SK-N-SH treated with all-trans-retinoic acid at 6 μM for 48 hours (cell line): ENCODE results near the gene METTL1.

ENCODE experiments used
- ARNTL ChIP-seq: fragments of 450-650 bp; formaldehyde crosslinking; IDR thresholded peaks from 2 replicates; pipeline ENCODE4 v1.5.0; 2020; ENCODE audit warnings: low read depth, mild to moderate bottlenecking, moderate library complexity, borderline replicate concordance
- OSR1 ChIP-seq: fragments of 250-450 bp; sonication (Bioruptor Pico); IDR thresholded peaks from 2 replicates; pipeline ENCODE4 v1.8.0; 2022; ENCODE audit warnings: moderate library complexity, mild to moderate bottlenecking, inconsistent platforms
- PPARA ChIP-seq: fragments of 250-450 bp; sonication (Bioruptor Pico); IDR thresholded peaks from 2 replicates; pipeline ENCODE4 v1.5.0; 2020; ENCODE audit warnings: mild to moderate bottlenecking, borderline replicate concordance
- TF ChIP-seq, protein P1 (sequence below): fragments of 250-450 bp; sonication (Bioruptor Pico); IDR thresholded peaks from 2 replicates; pipeline ENCODE4 v1.8.0; 2020; ENCODE audit warnings: mild to moderate bottlenecking, moderate library complexity, borderline replicate concordance
- TF ChIP-seq, protein P2 (sequence below): fragments of 250-450 bp; sonication (Bioruptor Pico); IDR thresholded peaks from 2 replicates; pipeline ENCODE4 v1.8.0; 2021; ENCODE audit warnings: low read depth, mild to moderate bottlenecking, moderate library complexity, borderline replicate concordance

DNA sequence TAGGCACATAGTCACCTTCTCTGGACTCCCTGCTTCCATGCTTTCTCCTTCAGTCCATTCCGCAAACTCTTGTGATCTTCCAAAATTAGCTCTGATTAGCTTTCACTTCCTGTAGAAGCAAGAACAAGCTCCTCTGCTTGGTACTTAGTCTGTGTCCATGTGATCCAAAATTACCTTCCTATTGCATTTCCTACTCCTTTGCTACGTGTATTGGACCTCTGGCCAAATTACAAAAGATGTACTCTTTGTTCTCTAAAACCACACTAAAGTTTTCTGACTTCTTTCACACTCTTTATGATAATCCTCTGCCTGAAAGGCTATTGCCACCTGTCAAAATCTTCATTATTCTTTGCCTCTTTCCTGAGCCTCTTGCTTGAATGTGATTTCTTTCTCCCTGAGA is 9.9 kb upstream of the METTL1 start:
- TF ChIP-seq, protein P1, sequence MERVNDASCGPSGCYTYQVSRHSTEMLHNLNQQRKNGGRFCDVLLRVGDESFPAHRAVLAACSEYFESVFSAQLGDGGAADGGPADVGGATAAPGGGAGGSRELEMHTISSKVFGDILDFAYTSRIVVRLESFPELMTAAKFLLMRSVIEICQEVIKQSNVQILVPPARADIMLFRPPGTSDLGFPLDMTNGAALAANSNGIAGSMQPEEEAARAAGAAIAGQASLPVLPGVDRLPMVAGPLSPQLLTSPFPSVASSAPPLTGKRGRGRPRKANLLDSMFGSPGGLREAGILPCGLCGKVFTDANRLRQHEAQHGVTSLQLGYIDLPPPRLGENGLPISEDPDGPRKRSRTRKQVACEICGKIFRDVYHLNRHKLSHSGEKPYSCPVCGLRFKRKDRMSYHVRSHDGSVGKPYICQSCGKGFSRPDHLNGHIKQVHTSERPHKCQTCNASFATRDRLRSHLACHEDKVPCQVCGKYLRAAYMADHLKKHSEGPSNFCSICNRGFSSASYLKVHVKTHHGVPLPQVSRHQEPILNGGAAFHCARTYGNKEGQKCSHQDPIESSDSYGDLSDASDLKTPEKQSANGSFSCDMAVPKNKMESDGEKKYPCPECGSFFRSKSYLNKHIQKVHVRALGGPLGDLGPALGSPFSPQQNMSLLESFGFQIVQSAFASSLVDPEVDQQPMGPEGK (CRISPR knock-in tag): no peak
- TF ChIP-seq PPARA (no peak), OSR1 (no peak), ARNTL (no peak)
- TF ChIP-seq, protein P2, sequence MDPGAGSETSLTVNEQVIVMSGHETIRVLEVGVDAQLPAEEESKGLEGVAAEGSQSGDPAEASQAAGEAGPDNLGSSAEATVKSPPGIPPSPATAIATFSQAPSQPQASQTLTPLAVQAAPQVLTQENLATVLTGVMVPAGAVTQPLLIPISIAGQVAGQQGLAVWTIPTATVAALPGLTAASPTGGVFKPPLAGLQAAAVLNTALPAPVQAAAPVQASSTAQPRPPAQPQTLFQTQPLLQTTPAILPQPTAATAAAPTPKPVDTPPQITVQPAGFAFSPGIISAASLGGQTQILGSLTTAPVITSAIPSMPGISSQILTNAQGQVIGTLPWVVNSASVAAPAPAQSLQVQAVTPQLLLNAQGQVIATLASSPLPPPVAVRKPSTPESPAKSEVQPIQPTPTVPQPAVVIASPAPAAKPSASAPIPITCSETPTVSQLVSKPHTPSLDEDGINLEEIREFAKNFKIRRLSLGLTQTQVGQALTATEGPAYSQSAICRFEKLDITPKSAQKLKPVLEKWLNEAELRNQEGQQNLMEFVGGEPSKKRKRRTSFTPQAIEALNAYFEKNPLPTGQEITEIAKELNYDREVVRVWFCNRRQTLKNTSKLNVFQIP (CRISPR knock-in tag): no peak
